IPS DF 4.7 (cell line): ENCODE measurements around the gene MKRN2.
"Not testable (repeated sequence)": the region's sequence is repeated elsewhere in the genome, so short reads cannot be mapped to it uniquely, and the experiment has no call there.

Experiments
- DNase-seq: peaks from one replicate; pipeline ENCODE4 v3.0.0-alpha.2; 2013; ENCODE audit warnings: low spot score; ENCODE audit errors: extremely low read depth

Gene MKRN2

DNA sequence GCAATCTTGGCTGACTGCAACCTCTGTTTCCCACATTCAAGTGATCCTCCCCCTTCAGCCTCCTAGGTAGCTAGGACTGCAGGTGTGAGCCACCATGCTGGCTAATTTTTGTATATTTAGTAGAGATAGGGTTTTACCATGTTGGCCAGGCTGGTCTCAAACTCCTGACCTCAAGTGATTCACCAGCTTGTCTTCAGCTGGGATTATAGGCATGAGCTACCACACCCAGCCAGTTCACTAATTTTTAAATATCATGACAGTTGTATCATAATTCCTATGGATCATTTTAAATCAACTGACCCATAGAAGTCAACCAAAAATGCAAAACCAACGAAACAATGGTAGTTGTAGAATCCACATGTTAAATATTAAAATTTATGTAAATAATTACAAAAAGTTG lies 71.9 kb downstream of the MKRN2 start:
- no peak for DNase-seq

DNA sequence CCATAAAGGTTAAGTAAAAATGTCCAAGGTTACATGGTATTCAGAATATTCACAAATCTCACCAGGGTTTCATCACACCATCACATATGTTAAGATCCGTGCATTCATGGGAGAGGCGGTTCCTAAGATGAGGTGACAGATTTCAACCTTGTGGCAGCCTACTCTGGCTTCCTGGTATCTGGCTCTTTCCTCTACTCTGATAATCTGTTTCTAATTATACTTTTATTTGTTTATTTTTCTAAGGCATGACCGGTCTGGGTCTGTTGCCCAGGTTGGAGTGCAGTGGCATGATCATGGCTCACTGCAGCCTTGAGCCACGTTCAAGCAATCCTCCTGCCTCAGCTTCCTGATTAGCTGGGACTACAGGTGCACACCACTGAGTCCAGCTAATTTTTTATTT lies 72.7 kb downstream of the MKRN2 start:
- no peak for DNase-seq

DNA sequence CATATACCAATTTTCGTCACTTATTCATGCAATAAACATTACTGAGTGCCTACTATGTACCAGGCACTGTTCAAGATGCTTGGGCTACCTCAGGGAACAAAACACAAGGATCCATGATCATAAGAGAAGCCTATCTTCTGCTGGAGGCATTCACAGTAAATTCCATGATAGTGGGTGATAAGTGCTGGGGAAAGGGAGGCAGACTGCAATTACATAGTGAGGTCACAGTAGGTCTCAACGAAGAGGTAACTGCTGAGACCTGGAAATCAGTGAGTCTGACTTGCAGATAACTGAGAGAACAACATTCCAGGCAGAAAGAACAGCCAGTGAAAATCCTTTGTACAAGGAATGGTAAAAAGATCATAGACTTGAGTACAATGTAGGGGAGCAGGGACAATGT lies 73.4 kb downstream of the MKRN2 start:
- DNase-seq: no peak

DNA sequence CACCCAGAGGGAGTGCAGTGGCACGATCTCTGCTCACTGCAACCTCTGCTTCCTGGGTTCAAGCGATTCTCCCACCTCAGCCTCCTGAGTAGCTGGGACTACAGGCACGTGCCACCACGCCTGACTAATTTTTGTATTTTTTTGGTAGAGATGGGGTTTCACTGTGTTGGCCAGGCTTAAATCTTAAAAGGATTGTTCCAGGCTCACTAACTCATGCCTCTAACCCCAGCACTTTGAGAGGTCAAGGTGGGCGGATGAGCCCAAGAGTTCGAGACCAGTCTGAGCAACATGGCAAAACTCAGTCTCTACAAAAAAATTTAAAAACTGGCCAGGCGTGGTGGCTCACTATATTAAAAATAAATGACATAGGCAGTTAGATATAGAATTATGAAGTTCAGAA lies 74.0 kb downstream of the MKRN2 start:
- DNase-seq: not testable (repeated sequence)

DNA sequence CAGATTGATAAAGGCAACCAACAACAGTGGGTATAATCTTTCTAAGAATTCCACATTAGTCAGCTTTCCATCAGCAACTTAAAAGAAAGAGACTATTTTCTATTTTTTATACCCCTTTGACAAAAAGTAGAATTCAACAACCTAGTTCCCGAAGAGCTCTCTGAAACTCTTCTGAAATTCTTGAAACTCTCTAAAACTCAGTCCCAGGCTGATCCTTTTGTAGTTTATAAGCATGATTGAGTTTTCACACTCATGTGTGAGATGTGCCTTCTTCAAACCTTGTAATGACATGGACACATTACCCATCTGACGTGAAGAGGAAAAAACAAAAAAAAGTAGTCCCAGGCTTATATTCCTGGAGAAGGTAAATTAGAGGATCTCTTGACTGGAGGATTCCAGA lies 75.6 kb downstream of the MKRN2 start:
- no peak for DNase-seq

DNA sequence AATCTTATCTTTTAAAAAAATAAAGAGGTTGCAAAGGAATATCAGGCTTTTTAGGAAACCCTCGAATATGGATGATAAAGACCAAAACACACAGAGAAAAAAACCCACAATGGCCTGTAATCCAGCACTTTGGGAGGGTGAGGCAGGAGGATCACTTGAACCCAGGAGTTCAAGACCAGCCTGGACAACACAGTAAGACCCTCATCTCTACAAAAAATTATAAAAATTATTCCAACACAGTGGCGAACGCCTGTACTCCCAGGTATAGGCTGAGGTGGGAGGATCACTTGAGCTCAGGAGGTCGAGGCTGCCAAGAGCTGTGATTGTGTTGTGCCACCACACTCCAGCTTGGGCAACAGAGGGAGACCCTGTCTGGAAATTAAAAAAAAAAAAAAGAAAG lies 76.2 kb downstream of the MKRN2 start:
- no peak for DNase-seq
